Ascending aorta (tissue), 2 donors: ENCODE measurements around the gene WFDC8. TPM values are rescaled to one million over a fixed set of nuclear protein-coding genes. Genes with fewer than 3 reads are reported as not detected.

ENCODE experiments used
- DNase-seq, 2 donors: peaks; one replicate each; pipeline ENCODE4 v3.0.0-alpha.2; 2019; ENCODE audit warnings: low spot score in 2 of 2
- H3K27ac ChIP-seq, 2 donors: fragments of 200-600 bp; sonication (generic); one replicate each; pipeline ENCODE4 v1.5.1; 2016 to 2017; ENCODE audit warnings: mild to moderate bottlenecking in 1 of 2
- H3K27me3 ChIP-seq: fragments of 200-600 bp; sonication (generic); one replicate; pipeline ENCODE4 v1.5.1; 2017
- H3K36me3 ChIP-seq, 2 donors: fragments of 200-600 bp; sonication (generic); one replicate each; pipeline ENCODE4 v1.5.1; 2016
- H3K4me1 ChIP-seq, 2 donors: fragments of 200-600 bp; sonication (generic); one replicate each; pipeline ENCODE4 v1.5.1; 2016 to 2017; ENCODE audit warnings: mild to moderate bottlenecking in 1 of 2
- H3K4me3 ChIP-seq, 2 donors: fragments of 200-600 bp; sonication (generic); one replicate each; pipeline ENCODE4 v1.5.1; 2016 to 2017; ENCODE audit warnings: mild to moderate bottlenecking in 1 of 2
- H3K9me3 ChIP-seq, 2 donors: fragments of 200-600 bp; sonication (generic); one replicate each; pipeline ENCODE4 v1.5.1; 2016
- CTCF ChIP-seq, 3 experiments: fragments of 200-600 bp in 2 of 3; fragments of 450-650 bp in 1 of 3; sonication (generic) in 2 of 3; IDR thresholded peaks; one replicate each; pipeline ENCODE4 v1.5.1; 2016 to 2019; ENCODE audit warnings: antibody characterized with exemption in 3 of 3, mild to moderate bottlenecking in 1 of 3, moderate library complexity in 1 of 3
- intact Hi-C: fragments of 100-400 bp; cut with DNase I; formaldehyde crosslinking; loops from one replicate; pipeline ENCODE4 v1.15.1; 2023
- total RNA-seq: library from RNA; depleted of rRNA; stranded (reverse); fragments of >200 nt; gene quantifications from one replicate; pipeline ENCODE4 v1.1.0, GENCODE V29; 2016

Gene WFDC8
- total RNA-seq, 1 donor from 2014 or later = not detected

GRCh38 chr20:45545754-45546453, 33.2 kb downstream of the WFDC8 start:
- peak in 1 of 3 experiments; percentile 30 for TF ChIP-seq CTCF (IDR thresholded peaks at IDR 0.05)
- H3K27ac ChIP-seq = no peak overlapping the region
- no peaks in the 10 kb centered on the region for H3K9me3 ChIP-seq
- no peaks in the 10 kb centered on the region for H3K36me3 ChIP-seq
- H3K4me3 ChIP-seq = no peak overlapping the region
- intact Hi-C loops = loop anchor here (2.0 kb wide), 1 partner anchor 225 kb away; no protein-coding TSS in a partner anchor
- DNase-seq = no peak
- no peaks in the 10 kb centered on the region for H3K4me1 ChIP-seq
- H3K27me3 ChIP-seq = no peaks in the 10 kb centered on the region

- TF ChIP-seq CTCF (IDR thresholded peaks at IDR 0.05) = no peak
- Histone ChIP-seq H3K36me3 (no peaks in the 10 kb centered on the region), H3K4me3 (no peak overlapping the region), H3K27ac (no peak overlapping the region), H3K4me1 (no peaks in the 10 kb centered on the region), H3K9me3 (no peaks in the 10 kb centered on the region), H3K27me3 (no peaks in the 10 kb centered on the region)
- DNase-seq = no peak
- intact Hi-C loops = no loop called here
These were observed 33.7 kb downstream of the WFDC8 start for GRCh38 chr20:45545351-45545750.

- no peak for TF ChIP-seq CTCF (IDR thresholded peaks at IDR 0.05)
- Histone ChIP-seq H3K27ac (no peak within 1 kb of the TSS), H3K4me3 (no peak within 1 kb of the TSS), H3K27me3 (no peaks in the 10 kb centered on the region), H3K36me3 (no peaks in the 10 kb centered on the region), H3K9me3 (no peaks in the 10 kb centered on the region), H3K4me1 (no peaks in the 10 kb centered on the region)
- DNase-seq = no peak
- intact Hi-C loops = no loop called here
These were observed 39.7 kb downstream of the WFDC8 start, which contains the start of gene WFDC6 for GRCh38 chr20:45539382-45539781. Gene WFDC6, minus strand, starts transcription at chr20:45539482. Its CDS starts 75 bp downstream, at chr20:45539407.

- no peak for DNase-seq
- TF ChIP-seq CTCF (IDR thresholded peaks at IDR 0.05) = no peak
- Histone ChIP-seq H3K27ac (no peak overlapping the region), H3K36me3 (no peaks in the 10 kb centered on the region), H3K4me3 (no peak overlapping the region), H3K27me3 (no peaks in the 10 kb centered on the region), H3K4me1 (no peaks in the 10 kb centered on the region), H3K9me3 (no peaks in the 10 kb centered on the region)
- intact Hi-C loops = no loop called here
These were observed 40.8 kb downstream of the WFDC8 start for GRCh38 chr20:45538209-45538799.

GRCh38 chr20:45527294-45527693, 51.8 kb downstream of the WFDC8 start:
- H3K36me3 ChIP-seq = no peaks in the 10 kb centered on the region
- intact Hi-C loops = no loop called here
- H3K27me3 ChIP-seq = no peaks in the 10 kb centered on the region
- no peak for TF ChIP-seq CTCF (IDR thresholded peaks at IDR 0.05)
- no peak overlapping the region for H3K27ac ChIP-seq
- no peaks in the 10 kb centered on the region for H3K4me1 ChIP-seq
- no peak overlapping the region for H3K4me3 ChIP-seq
- H3K9me3 ChIP-seq = no peaks in the 10 kb centered on the region
- DNase-seq = no peak
